HPDE6-E6E7 (cell line): ENCODE results near the gene STMP1.
"Not testable (repeated sequence)": the region's sequence is repeated elsewhere in the genome, so short reads cannot be mapped to it uniquely, and the experiment has no call there.

ENCODE experiments used
- DNase-seq: peaks from one replicate; pipeline ENCODE4 v3.0.0; 2011; ENCODE audit warnings: missing footprints; ENCODE audit errors: extremely low spot score

The STMP1 gene

DNA sequence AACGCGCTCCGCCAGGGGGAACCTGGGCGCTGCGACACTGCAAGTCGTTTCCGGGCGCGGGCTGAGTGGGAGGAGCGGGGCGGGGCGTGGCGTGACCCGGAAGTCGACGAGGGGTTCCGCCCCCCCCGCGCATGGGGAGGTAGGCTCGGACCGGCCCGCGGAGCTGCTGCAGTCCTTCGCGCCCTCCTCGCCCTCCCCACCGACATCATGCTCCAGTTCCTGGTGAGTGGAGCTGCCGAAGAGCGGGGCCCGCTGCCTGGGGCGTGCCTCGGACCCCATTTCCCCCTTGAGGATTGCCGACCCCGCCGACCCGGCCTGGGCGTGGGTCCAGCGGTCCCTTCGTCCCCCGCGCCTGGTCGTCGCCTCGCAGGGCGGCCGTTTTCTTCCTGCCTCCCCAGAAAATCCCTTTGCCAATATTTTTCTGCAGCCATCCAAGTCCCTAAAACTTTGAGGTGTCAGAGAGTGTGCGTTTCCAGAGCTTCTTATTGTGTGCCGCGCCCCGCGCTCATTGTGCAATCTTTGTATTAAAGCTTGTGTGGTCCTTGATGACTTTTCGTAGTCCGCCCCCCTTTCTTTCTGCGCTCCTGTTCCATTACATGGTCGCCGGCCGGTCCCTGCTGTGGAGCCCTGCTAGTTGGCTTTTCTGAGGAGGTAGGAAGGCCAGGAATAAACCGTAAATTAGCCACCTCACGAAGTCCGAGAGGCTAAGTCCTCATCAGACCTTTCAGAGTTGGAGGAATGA lies at the start of gene STMP1:
TSS of gene STMP1 (plus strand) at position 142 of the 742 bp plus-strand sequence.
- DNase-seq: peak; percentile 84

DNA sequence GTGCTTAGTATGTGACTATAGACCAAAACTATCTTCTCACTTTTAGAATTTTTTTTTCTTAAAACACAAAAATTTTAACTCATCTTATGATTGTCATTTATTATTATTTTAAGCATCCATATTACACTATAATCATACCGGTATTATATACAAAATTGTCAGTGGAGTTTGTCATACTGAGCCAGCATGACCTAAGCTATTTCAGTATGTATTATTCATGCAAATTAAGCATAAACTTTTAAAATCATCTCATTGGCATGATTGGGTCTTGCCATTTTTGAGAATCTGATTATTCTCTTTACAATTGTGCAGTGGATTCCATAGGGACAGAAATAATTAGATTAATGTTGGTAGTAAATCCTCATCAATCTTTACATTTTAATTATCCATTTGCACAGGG lies 46.2 kb upstream of the STMP1 start:
- DNase-seq: no peak

DNA sequence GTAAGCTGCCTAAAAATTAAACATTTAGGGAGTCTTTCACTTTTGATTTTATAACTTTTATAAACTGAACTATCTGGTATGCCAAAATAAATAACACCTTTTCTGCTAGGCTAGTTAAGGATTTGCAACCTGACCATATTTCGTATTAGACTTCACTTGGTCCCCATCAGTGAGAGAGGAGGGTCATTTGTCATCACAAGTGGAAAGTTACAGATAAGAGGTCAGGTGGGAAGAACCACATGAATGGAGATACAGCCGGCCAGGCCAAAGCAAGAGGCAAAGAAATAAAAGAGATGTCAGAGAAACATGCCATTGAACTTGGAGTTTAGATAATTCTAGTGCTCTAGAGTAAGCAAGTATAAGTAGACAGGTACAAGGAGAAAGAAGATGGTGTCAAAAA lies 44.5 kb upstream of the STMP1 start:
- DNase-seq: no peak

DNA sequence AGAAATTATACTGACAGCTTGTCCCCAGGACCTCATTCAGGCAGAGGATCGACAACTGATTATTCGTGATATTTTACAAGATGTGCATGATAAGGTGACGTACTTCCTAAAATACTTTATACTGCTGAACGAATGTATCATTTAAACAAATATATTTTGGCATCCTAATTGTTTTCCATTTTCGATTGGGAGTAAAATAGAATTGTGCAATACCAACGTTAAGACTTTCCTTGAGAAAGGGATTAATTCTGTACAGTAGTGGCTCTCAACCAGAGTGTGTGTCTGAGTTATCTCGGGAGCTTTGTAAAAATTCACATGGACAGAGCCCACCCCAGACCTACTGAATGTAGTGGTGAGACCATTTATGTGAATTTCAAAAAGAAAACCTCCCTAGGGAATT lies 43.8 kb upstream of the STMP1 start:
- DNase-seq: no peak

DNA sequence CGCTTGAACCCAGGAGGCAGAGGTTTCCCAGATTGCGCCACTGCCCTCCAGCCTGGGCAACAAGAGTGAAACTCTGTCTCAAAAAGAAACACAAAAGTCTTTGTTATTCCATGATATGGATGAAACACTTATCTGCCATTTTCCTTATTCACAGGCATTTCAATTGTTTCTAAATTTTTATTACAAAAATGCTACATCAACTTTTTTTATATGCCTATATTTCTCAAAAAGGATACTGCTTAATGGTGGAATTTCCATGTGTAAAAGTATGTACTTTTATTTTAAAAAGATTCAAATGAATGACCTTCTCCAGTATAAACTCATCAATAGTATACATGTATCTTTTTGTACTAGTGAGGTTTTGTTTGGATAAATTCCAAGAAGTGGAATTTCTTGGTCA lies 41.9 kb upstream of the STMP1 start:
- no peak for DNase-seq

DNA sequence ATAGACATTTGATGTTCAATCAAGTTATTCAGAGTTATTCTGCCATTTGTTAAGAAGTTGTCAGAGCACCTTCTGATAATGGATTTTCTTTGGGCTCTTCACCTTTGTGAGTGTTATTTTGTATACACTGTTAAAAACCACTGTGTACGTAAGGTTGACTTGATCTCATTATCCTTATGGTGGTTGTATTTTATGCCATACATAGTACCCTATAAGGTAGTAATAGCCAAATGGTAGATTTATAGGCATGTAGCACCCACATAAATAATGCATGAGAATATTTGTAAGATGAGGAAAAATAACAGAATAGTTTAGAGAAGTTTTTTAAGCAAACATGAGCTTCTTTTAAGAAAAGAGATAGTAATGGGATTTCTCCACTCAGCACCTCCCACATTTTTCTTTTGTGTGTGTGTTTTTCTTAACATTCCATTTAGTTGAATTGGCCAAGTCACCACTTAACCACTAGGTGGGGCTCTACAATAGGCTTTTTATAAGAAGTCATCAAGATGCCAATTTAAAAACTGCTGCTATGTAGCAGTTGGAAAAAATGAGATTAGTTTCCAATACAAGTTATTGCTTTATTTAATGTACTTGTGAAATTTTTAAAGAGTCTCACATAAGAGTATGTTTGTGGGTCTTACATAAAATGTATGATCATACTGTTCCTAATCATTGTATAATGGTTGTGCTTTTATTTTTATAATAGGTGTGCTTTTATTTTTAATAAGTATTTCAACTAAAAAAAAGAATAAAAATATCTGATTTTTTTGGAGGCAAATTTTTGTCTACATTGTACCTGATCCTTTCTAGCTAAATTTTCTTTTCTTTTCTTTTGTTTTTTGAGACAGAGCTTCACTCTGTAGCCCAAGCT lies 41.1 kb upstream of the STMP1 start:
- peak; percentile 21 for DNase-seq

DNA sequence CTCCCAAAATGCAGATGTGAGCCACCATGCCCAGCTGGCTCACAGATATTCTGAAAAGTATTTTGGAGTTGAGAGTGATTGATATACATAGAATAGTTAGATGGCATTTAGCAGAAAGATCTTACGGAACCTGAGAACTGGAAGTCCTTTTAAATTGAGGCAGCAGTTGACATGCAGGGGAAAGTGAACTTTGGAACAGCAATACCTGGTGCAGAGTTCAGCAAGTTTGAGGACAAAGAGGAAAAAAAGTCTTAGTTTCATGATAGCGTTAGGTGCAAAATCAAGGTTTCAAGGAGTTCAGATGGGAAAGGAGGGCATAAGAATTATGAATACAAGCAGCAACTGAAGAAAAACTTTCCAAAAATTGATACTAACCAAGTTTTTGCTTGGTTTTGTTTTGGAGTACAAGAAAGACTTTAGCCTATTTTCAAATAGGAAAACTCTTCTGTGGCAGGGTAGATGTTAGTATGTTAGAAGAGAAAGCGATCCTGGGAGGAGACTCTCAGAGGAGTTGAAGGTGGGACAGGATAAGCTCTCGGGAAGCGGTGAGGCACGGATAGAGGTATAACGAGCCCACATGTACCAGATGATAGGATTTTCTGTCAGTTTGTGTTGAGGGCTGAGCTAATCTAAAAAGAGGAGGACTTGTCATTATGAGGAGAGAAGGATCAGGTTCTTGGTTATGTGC lies 28.0 kb upstream of the STMP1 start:
- DNase-seq: no peak

DNA sequence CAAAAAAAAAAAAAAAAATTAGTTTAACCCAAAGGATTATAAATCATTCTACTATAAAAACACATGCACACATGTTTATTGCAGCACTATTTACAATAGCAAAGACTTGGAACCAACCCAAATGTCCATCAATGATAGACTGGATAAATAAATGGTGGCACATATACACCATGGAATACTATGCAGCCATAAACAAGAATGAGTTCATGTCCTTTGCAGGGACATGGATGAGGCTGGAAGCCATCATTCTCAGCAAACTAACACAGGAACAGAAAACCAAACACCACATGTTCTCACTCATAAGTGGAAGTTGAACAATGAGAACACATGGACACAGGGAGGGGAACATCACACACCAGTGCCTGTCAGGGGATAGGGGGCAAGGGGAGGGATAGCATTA lies 22.6 kb upstream of the STMP1 start:
- not testable (repeated sequence) for DNase-seq

DNA sequence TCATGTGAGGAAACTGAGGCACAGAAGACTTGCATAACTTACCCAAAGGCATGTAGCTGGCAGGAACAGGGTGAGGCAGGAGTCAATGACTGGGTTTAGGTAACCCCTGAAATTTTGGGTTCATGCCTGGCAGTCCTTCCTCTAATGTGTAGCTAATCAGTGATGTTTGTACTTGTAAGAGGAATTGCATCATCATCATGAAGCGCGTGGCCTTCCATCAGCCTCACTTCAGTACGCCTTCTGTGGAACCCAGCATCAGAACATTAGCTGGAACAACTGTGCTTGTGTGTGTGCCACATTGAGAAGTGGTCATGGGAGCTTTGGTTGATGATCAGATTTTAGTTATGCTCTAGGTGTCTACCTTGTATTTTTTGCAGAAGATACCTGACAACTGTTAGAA lies 18.2 kb upstream of the STMP1 start:
- DNase-seq: no peak

DNA sequence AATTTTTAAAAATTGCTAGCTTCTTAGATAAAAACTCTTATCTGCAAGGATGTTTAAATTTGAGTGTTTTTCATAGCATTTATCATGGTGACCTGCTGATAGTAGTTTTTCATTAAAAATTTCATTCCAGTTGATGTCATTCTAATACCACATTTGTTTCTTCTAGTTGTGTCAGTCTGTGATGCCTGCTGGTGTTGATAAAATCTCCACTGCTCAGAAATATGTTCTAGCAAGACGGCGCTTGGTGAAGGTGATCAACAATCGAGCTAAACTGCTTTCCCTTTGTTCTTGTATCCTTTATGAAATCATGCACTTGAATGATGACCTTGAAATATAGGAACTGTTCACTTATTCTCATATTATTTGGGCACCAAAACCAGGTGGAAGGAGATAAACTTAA lies 17.6 kb upstream of the STMP1 start:
- no peak for DNase-seq

DNA sequence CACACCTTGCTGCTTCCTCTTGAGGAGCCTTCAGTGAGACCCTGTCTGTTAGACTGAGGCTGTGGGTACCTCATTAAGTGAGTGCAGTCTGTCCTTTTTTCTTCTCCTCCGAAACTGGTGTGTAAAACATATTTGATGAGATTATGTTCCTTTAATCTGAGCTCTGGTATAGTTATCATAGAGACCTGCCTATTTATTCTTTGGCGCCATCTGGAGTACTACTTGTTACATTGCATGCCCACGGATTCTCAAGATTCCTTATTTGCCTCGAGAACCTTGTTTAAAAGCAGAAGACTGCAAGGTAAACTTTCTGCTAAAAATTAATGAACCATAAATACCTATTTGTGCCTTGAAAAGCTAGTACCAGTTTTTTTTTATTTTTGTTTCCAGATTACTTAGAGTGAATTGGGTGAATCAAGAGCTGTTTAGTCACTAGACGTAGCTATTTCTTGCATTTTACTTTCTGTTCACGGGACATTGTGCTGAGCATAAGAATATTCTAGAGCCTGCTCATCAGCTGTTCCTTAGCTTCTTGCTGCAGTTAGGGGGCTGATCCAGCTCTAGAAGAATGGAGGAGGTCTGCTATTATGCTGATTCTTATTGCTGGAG lies 16.9 kb upstream of the STMP1 start:
- no peak for DNase-seq

DNA sequence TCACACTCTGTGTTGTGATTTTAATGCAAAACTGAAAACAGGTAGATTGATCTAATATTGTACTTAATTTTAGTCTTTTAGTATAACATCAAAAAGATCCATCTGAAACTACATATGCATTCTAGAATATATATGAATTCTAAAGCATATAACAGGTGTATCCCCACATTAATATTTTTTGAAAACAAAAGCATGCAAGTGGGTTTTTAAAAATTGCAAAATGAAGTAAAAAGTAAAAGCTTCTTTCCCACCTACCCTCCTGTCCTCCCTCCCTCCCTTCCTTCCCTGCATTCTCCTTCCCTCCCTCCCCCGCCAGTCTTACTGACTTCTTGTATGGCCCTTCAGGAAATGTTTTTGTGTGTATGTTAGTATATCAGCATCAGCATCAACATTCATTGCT lies 14.6 kb upstream of the STMP1 start:
- DNase-seq: no peak

DNA sequence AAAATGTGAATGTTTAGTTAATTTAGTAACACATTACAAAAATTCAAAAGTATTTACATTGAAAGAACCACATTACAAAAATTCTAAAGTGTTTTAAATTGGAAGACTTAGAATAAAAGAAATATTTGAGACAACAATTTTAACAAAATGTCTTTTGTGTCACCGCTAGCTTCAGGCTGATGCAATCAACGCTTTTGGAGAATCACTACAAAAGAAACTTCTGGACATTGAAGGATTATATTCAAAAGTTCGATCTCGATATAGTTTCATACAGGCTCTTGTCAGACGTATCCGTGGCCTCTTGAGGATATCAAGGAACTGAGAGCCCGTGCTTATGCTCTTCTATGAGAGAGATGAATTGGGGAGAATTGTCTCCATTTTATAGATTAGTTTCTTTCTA lies 14.1 kb upstream of the STMP1 start:
- no peak for DNase-seq

DNA sequence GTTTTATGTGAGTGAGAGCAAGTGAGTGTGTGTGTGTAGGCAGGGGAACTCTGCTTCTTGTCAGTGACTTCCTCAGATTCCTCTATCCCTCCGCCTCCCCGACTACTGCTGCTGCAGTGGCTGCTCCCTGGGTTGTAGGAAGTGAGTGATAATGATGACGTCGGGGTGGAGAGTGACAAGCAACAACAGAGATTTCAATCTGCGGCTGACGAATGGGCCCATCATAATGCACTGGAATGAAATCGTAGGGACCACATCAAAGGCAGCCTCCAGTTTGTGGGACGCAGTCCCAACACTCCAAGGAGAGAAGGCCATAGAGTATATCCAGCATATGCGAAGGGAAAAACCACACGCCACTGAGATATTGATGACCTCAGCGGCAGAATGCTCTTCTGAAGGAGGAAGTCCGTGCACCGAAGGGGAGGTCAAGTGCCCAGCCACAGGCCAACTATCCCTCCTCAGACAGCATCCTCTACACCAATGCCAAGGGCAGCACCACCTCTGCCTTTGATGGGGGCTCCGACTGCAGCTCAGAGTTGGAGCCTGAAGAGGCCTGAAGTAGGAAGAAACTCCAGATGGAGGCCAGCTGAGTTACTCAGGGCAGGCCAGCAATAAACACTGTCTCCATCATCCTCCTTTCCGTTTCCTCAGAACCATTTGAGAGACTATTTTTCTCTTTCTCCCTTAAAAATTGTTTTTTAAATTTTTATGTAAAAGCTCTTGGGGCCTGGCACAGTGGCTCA lies 11.3 kb upstream of the STMP1 start:
- DNase-seq: no peak

DNA sequence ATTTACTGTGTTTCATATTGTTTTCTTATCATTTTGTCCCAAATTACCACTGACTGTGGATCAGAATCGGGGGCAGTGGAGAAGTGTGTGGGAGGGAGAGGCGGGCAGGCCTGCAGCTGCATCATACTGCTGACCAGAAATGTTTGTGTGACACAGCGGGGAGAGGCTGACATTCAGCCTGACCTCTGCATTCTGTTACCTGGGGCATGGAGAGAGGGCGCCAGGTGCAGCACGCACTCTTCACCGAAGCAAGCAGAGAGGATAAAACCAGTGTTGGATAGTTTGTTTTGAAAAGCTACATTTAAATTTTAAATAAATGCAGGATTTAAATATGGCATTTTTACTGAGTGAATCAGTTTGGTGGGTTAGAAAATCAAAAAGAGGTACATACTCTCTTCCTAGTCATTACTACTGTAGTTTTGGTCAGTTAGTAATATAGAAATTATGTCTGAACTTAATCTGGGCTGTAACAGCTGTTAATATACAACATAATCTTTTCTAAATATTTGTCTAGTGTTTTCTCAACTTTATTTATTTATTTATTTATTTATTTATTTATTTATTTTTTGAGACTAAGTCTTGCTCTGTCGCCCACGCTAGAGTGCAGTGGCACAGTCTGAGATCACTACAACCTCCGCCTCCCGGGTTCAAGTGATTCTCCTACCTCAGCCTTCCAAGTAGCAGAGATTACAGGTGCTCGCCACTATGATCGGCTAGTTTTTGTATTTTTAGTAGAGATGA lies 8.8 kb upstream of the STMP1 start:
- DNase-seq: no peak

DNA sequence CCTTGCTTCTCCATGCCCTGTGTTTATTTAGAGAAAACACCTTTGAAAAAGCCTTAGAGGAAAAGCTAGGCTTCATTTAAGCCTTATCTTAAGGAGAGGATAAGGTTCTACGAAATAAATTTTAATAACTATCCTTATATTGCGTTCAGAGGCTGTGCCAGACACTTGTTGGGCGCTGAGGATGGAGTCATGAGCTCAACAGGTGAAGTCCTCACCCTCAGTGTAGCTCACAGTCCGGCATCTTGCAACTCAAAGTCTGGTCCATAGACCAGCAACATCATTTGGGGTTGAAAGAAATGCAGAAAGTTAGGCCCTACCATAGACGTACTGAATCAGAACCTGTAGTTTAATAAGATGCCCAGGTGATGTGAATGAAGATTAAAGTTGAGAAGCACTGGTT lies 3.8 kb upstream of the STMP1 start:
- DNase-seq: no peak

DNA sequence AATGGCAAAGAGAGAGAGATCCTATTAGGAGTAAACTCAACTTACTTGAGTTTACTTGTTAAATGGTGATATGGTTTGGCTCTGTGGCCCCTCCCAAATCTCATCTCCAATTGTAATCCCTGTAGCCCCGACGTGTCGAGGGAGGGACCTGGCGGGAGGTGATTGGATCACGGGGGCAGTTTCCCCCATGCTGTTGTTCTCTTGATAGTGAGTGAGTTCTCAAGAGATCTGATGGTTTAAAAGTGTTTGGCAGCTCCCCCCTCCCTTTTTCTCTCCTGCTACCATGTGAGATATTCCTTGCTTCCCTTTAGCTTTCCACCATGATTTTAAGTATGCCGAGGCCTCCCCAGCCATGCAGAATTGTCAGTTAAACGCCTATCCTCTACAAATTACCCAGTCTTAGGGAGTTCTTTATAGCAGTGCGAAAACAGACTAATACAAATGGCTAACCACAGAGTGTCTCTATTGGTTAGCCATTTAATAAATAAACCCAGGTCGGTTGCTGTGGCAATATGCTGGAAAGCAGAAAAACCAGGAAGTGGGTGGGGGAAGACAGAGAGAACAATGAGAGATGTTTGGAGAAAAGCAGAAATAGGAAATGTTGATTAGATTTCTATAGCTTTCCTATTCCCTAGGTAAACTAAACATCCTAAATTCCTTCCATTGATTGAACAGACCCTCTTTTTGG lies 3.0 kb upstream of the STMP1 start:
- no peak for DNase-seq

DNA sequence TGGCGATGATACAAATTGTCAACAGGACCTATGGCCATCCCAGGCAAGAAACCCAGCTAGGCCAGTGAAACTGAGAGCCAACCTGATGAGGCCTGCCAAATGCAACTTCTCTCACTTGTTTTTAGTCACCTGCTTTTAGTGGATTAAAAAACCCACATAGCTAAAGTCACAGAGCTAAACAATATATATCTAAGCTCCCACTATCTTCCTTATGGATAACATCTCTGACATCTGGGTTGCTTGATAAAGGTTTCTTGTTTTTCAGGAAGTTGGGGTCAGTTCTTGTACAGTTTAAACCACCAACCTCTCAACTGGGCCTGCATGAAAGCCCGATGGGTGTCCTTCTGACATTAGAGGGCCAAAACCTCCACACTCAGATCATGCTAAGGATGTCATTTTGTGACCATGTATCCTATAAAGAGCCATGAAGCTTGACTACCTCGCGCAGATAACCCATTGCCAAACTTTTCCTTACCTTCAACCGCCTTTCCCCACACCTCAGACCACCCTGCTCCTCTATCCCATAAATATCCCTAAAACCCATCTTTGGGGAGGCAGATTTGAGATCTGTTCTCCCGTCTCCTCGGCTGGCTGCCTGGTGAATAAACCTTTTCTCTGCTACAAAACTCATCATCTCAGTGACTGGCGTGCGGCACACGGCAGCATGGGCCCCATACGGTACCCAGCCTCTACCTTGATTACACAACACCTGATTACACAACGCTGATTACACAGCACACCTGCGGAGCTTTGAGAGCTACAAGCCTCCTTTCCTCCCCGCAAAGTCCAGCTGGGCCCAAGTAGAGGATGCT lies 797 bp upstream of the STMP1 start:
- DNase-seq: no peak

DNA sequence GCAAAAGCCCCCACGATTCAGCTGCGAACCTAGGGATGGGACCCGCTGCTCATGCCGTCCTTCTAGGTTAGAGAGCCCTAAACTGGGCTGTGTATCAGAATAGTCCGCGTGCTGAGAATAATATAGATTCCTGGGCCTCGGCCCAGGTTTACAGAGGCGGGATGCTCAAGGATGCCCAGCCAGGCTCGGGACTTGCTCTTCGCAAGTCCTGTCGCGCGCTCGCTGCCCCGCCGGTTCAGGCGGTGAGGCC lies 266 bp upstream of the STMP1 start:
- DNase-seq: no peak
